Esophagus muscularis mucosa (tissue), 4 donors: ENCODE results near the gene SPEM2. TPM values are rescaled to one million over a fixed set of nuclear protein-coding genes. Genes with fewer than 3 reads are reported as not detected.

Experiments
- DNase-seq: peaks from one replicate; pipeline ENCODE4 v3.0.0-alpha.2; 2017; ENCODE audit errors: extremely low spot score
- H3K27ac ChIP-seq, 4 donors: fragments of 200-600 bp; sonication (generic); replicated peaks in 1 of 4; 1 replicate in 3 of 4; 2 replicates in 1 of 4; pipeline ENCODE4 v1.5.1; 2016 to 2019; ENCODE audit warnings: mild to moderate bottlenecking in 1 of 4
- H3K27me3 ChIP-seq, 4 donors: fragments of 200-600 bp; sonication (generic); one replicate each; pipeline versions ENCODE4 v1.5.1 to v1.6.0; 2016 to 2019
- H3K36me3 ChIP-seq, 4 donors: fragments of 200-600 bp; sonication (generic); one replicate each; pipeline ENCODE4 v1.5.1; 2016 to 2019
- H3K4me1 ChIP-seq, 4 donors: fragments of 200-600 bp; sonication (generic); one replicate each; pipeline ENCODE4 v1.5.1; 2016 to 2019
- H3K4me3 ChIP-seq, 4 donors: fragments of 200-600 bp; sonication (generic); 1 replicate in 2 of 4; 2 replicates in 2 of 4; pipeline ENCODE4 v1.5.1; 2016 to 2019; ENCODE audit warnings: mild to moderate bottlenecking in 4 of 4, moderate library complexity in 1 of 4
- H3K9me3 ChIP-seq, 4 donors: fragments of 200-600 bp; sonication (generic); 1 replicate in 3 of 4; 2 replicates in 1 of 4; pipeline ENCODE4 v1.5.1; 2016 to 2019
- CTCF ChIP-seq, 3 experiments: fragments of 200-600 bp in 2 of 3; fragments of 450-650 bp in 1 of 3; sonication (generic) in 2 of 3; IDR thresholded peaks; one replicate each; pipeline ENCODE4 v1.5.1; 2017 to 2019; ENCODE audit warnings: antibody characterized with exemption in 3 of 3, mild to moderate bottlenecking in 2 of 3, moderate library complexity in 1 of 3
- EP300 ChIP-seq: sonication (generic); formaldehyde crosslinking; IDR thresholded peaks from one replicate; pipeline ENCODE4 v1.6.1; 2017; ENCODE audit warnings: antibody characterized with exemption
- POLR2A ChIP-seq: fragments of 450-650 bp; IDR thresholded peaks from one replicate; pipeline ENCODE4 v1.6.1; 2017; ENCODE audit warnings: antibody characterized with exemption, moderate library complexity, mild to moderate bottlenecking, low read depth
- POLR2AphosphoS5 ChIP-seq, 2 donors: sonication (generic); formaldehyde crosslinking; IDR thresholded peaks; one replicate each; pipeline ENCODE4 v1.6.1; 2017; ENCODE audit warnings: antibody characterized with exemption in 2 of 2
- WGBS: methylation state at CpG from one replicate; pipeline ENCODE4 v1.1.5; 2018; 5-methylcytosine and 5-hydroxymethylcytosine counted together
- intact Hi-C: fragments of 100-400 bp; cut with DNase I; formaldehyde crosslinking; loops from one replicate; pipeline ENCODE4 v1.15.1; 2023
- total RNA-seq, 4 donors: library from RNA; depleted of rRNA; stranded (reverse); fragments of >200 nt; gene quantifications; one replicate each; pipeline versions ENCODE4 v1.1.0 to v1.2.1, GENCODE V29; 2016

SPEM2 gene
- total RNA-seq, 4 donors from 2014 or later, result not detected

GRCh38 chr17:7427549-7427948 is 2.1 kb downstream of the SPEM2 start:
- Histone ChIP-seq H3K4me1 (no peaks in the 10 kb centered on the region), H3K36me3 (no peaks in the 10 kb centered on the region), H3K27ac (no peak overlapping the region), H3K27me3 (peaks cover 0 to 8% (median 0%) of the 10 kb centered on the region in 4 donors), H3K4me3 (no peak overlapping the region), H3K9me3 (no peaks in the 10 kb centered on the region)
- WGBS, result 83% methylated on average over 5 of the region's 7 CpGs
- intact Hi-C loops, result no loop called here
- no peak for TF ChIP-seq POLR2A
- TF ChIP-seq EP300, result no peak
- no peak for TF ChIP-seq POLR2AphosphoS5 (IDR thresholded peaks at IDR 0.05)
- TF ChIP-seq CTCF (IDR thresholded peaks at IDR 0.05), result no peak
- DNase-seq, result no peak

GRCh38 chr17:7428557-7428956 is 3.1 kb downstream of the SPEM2 start, which contains the start of gene SPEM3:
Gene SPEM3, plus strand, starts transcription at chr17:7428857. Its CDS starts 46 bp downstream, at chr17:7428903.
- no peaks in the 10 kb centered on the region for H3K36me3 ChIP-seq
- H3K9me3 ChIP-seq, result no peaks in the 10 kb centered on the region
- no peak within 1 kb of the TSS for H3K27ac ChIP-seq
- H3K27me3 ChIP-seq, result peaks cover 0 to 12% (median 0%) of the 10 kb centered on the region in 4 donors
- TF ChIP-seq POLR2A (no peak), CTCF (IDR thresholded peaks at IDR 0.05) (no peak), EP300 (no peak), POLR2AphosphoS5 (IDR thresholded peaks at IDR 0.05) (no peak)
- no peaks in the 10 kb centered on the region for H3K4me1 ChIP-seq
- H3K4me3 ChIP-seq, result no peak within 1 kb of the TSS
- DNase-seq, result no peak
- intact Hi-C loops, result no loop called here
- WGBS, result 74% methylated on average over 3 of the region's 5 CpGs

DNA sequence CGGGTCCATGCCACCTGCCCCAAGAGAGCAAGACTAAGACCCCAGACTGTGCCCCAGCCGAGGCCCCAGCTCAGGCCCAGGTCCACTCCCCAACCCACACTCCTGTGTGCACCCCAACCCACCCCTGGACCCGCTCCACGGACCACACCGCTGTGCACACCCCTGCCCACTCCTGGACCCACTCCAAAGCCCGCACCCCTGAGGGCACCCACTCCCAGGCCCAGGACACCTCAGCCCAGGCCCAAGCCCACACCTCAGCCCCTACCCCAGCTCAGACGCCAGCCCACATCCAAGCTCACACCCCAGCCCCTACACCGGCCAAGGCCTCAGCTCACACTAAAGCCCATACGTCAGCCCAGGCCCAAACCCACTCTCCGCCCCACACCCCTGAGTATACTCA is 4.3 kb downstream of the SPEM2 start:
- DNase-seq, result no peak
- Histone ChIP-seq H3K4me1 (peaks cover 0 to 1% (median under 1%) of the 10 kb centered on the region in 4 donors), H3K9me3 (no peaks in the 10 kb centered on the region), H3K36me3 (no peaks in the 10 kb centered on the region), H3K27me3 (peaks cover 0 to 22% (median 0%) of the 10 kb centered on the region in 4 donors), H3K27ac (no peak overlapping the region), H3K4me3 (no peak overlapping the region)
- TF ChIP-seq POLR2A (no peak), CTCF (IDR thresholded peaks at IDR 0.05) (no peak), EP300 (no peak), POLR2AphosphoS5 (IDR thresholded peaks at IDR 0.05) (no peak)
- intact Hi-C loops, result no loop called here
- WGBS, result 93% methylated on average over 8 of the region's 10 CpGs

DNA sequence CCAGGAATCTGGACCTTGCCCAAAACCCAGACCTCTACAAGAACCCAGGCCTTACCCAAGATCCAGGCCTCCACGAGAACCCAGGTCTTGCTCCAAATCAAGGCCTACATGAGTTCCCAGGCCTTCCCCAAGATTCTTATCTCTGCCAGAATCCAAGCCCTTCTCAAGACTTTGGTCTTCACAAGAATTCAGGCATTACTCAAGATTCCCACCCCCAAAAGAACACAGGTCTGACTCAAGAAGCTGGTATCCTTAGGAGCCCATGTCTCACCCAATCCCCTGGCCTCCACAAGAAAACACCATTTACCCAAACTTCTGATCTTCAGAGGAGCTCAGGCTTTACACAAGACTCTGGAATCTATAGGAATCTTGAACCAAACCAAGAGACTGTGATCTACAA is 5.8 kb downstream of the SPEM2 start:
- Histone ChIP-seq H3K4me1 (peaks cover 10 to 16% (median 16%) of the 10 kb centered on the region in 4 donors), H3K27me3 (peaks cover 0 to 36% (median 0%) of the 10 kb centered on the region in 4 donors), H3K9me3 (no peaks in the 10 kb centered on the region), H3K4me3 (no peak overlapping the region), H3K36me3 (no peaks in the 10 kb centered on the region), H3K27ac (no peak overlapping the region)
- TF ChIP-seq POLR2AphosphoS5 (IDR thresholded peaks at IDR 0.05) (no peak), POLR2A (no peak)
- no peak for DNase-seq
- WGBS, result 73% methylated on average over 1 of the region's 1 CpG
- intact Hi-C loops, result no loop called here

DNA sequence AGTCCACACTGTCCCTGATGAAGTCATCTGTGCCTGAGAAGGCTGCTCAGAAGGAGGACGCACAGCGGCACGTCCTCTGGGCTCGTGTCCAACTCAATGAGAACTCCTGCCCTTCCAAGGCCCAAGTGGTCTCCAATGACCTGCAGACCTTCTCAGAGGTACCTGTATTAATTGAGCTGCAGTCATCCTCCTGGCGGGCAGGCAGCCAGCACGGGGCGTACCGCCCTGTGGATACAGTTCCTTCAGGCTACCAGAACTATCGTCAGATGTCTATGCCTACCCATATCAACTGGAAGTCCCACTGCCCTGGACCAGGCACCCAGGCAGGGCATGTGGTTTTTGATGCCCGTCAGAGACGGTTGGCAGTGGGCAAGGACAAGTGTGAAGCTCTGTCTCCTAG is 6.9 kb downstream of the SPEM2 start:
- H3K27ac ChIP-seq, result no peak overlapping the region
- intact Hi-C loops, result no loop called here
- TF ChIP-seq POLR2A (no peak), EP300 (no peak), CTCF (IDR thresholded peaks at IDR 0.05) (no peak), POLR2AphosphoS5 (IDR thresholded peaks at IDR 0.05) (no peak)
- WGBS, result 96% methylated on average over 7 of the region's 11 CpGs
- no peak overlapping the region for H3K4me3 ChIP-seq
- no peaks in the 10 kb centered on the region for H3K36me3 ChIP-seq
- H3K4me1 ChIP-seq, result peaks cover 20 to 27% (median 27%) of the 10 kb centered on the region in 4 donors
- DNase-seq, result no peak
- peaks cover 0 to 46% (median under 1%) of the 10 kb centered on the region in 4 donors for H3K27me3 ChIP-seq
- H3K9me3 ChIP-seq, result no peaks in the 10 kb centered on the region
